Measurements from ENCODE around the gene KIF21A. TPM values are rescaled to one million over a fixed set of nuclear protein-coding genes. Genes with fewer than 3 reads are reported as not detected.

The KIF21A gene
- total and polyA plus RNA-seq, 2 of the 13 experiments (the other 11 are each of a cell fraction or from before 2014, with no cell fraction given): 20.6 to 39.7 TPM

- Histone ChIP-seq H3K9ac (ENCODE audit: insufficient read depth, low read depth, low read length) (no peak overlapping the region), H3K4me3 (replicated peaks in 1 of 3; ENCODE audit: insufficient read depth in 1 of 3, low read depth in 2 of 3, low read length in 3 of 3) (no peak overlapping the region), H3K79me2 (ENCODE audit: insufficient read depth, low read length) (no peaks in the 10 kb centered on the region), H3K27ac (ENCODE audit: extremely low read length, insufficient read depth, low read length) (no peak overlapping the region), H2AFZ (ENCODE audit: low read length) (no peak overlapping the region), H3K4me1 (ENCODE audit: insufficient read depth, low read length) (no peaks in the 10 kb centered on the region), H4K20me1 (ENCODE audit: insufficient read depth, low read length) (no peaks in the 10 kb centered on the region), H3K9me3 (ENCODE audit: low read length) (no peaks in the 10 kb centered on the region), H3K36me3 (replicated peaks in 1 of 2; ENCODE audit: control insufficient read depth in 1 of 2, insufficient read depth in 2 of 2, low read length in 2 of 2) (no peaks in the 10 kb centered on the region), H3K27me3 (ENCODE audit: control insufficient read depth in 1 of 2, insufficient read depth in 2 of 2, low read length in 2 of 2) (no peaks in the 10 kb centered on the region; a peak in 1 of 5 replicates), H3K4me2 (ENCODE audit: low read depth, low read length) (no peak overlapping the region)
- TF ChIP-seq PAX8 (CRISPR knock-in tag; IDR thresholded peaks at IDR 0.05; ENCODE audit: borderline replicate concordance): no peak
- no peak for DNase-seq (ENCODE audit: low spot score)
- WGBS (ENCODE audit: low lambda C conversion rate): 0% methylated on average over 1 of the region's 1 CpG
- intact Hi-C loops (cut with micrococcal nuclease; ENCODE audit: unreplicated experiment) (no loop called here), in situ Hi-C loops (cut with HindIII; ENCODE audit: extremely low pct_ligation_motif_present, low pct_unique_long_range_greater_than_20kb) (loop anchor here (25.0 kb wide), 1 partner anchor 931 kb away; no protein-coding TSS in a partner anchor)
- no TSS peak for BruUV-seq (replicated peaks)
- no peak for FAIRE-seq
- ATAC-seq: no peak
- POLR2A ChIA-PET: no interaction called here
- CTCF ChIA-PET (ENCODE audit: low intra/inter-chr PET ratio, low total read pairs): no interaction called here
Measured at GRCh38 chr12:39267886-39268285, 175.0 kb downstream of the KIF21A start.

GRCh38 chr12:39252628-39253027 is 190.3 kb downstream of the KIF21A start:
- DNase-seq (ENCODE audit: low spot score) (no peak), ATAC-seq (no peak), FAIRE-seq (no peak)
- H4K20me1 ChIP-seq (ENCODE audit: insufficient read depth, low read length): no peaks in the 10 kb centered on the region
- 0% methylated on average over 1 of the region's 1 CpG for WGBS (ENCODE audit: low lambda C conversion rate)
- intact Hi-C loops (cut with micrococcal nuclease; ENCODE audit: unreplicated experiment): no loop called here
- no peak overlapping the region for H2AFZ ChIP-seq (ENCODE audit: low read length)
- no peaks in the 10 kb centered on the region for H3K79me2 ChIP-seq (ENCODE audit: insufficient read depth, low read length)
- no peaks in the 10 kb centered on the region for H3K4me1 ChIP-seq (ENCODE audit: insufficient read depth, low read length)
- no peak for TF ChIP-seq ZNF546 (CRISPR knock-in tag; conservative IDR thresholded peaks at IDR 0.05)
- no peak for TF ChIP-seq ZNF335 (CRISPR knock-in tag; IDR thresholded peaks at IDR 0.05)
- no peak for TF ChIP-seq GMEB1 (CRISPR knock-in tag; IDR thresholded peaks at IDR 0.05; ENCODE audit: borderline replicate concordance)
- TF ChIP-seq SIX4 (CRISPR knock-in tag; IDR thresholded peaks at IDR 0.05): no peak
- no peak for TF ChIP-seq JUN (CRISPR knock-in tag; IDR thresholded peaks at IDR 0.05)
- no peak for TF ChIP-seq ZBTB43 (CRISPR knock-in tag; conservative IDR thresholded peaks at IDR 0.05)
- no peak for TF ChIP-seq SMYD3 (CRISPR knock-in tag; IDR thresholded peaks at IDR 0.05)
- TF ChIP-seq HES4 (CRISPR knock-in tag; IDR thresholded peaks at IDR 0.05; ENCODE audit: borderline replicate concordance): no peak
- TF ChIP-seq ZSCAN29 (CRISPR knock-in tag; conservative IDR thresholded peaks at IDR 0.05): no peak
- H3K9me3 ChIP-seq (ENCODE audit: low read length): no peaks in the 10 kb centered on the region
- H3K27me3 ChIP-seq (ENCODE audit: control insufficient read depth in 1 of 2, insufficient read depth in 2 of 2, low read length in 2 of 2): no peaks in the 10 kb centered on the region
- no peak overlapping the region for H3K4me3 ChIP-seq (replicated peaks in 1 of 3; ENCODE audit: insufficient read depth in 1 of 3, low read depth in 2 of 3, low read length in 3 of 3)
- BruUV-seq (replicated peaks): no TSS peak
- no peak overlapping the region for H3K9ac ChIP-seq (ENCODE audit: insufficient read depth, low read depth, low read length)
- H3K27ac ChIP-seq (ENCODE audit: extremely low read length, insufficient read depth, low read length): no peak overlapping the region
- H3K36me3 ChIP-seq (replicated peaks in 1 of 2; ENCODE audit: control insufficient read depth in 1 of 2, insufficient read depth in 2 of 2, low read length in 2 of 2): no peaks in the 10 kb centered on the region
- CTCF ChIA-PET (ENCODE audit: low intra/inter-chr PET ratio, low total read pairs): no interaction called here
- POLR2A ChIA-PET: no interaction called here
- in situ Hi-C loops (cut with HindIII; ENCODE audit: extremely low pct_ligation_motif_present, low pct_unique_long_range_greater_than_20kb): loop anchor here (25.0 kb wide), 1 partner anchor 915 kb away; no protein-coding TSS in a partner anchor
- no peak overlapping the region for H3K4me2 ChIP-seq (ENCODE audit: low read depth, low read length)
